GM12878 (cell line): ENCODE results near the gene ATCAY. TPM values are rescaled to one million over a fixed set of nuclear protein-coding genes. Genes with fewer than 3 reads are reported as not detected.

Experiments
- ATAC-seq: fragments of 200-7000 bp; cut with Tn5 transposase; 3 replicates; pipeline ENCODE4 v1.9.1; 2020; ENCODE audit warnings: mild to moderate bottlenecking, moderate library complexity
- BruUV-seq: library from RNA; stranded (reverse); fragments of 400-500 nt; replicated peaks from 2 replicates; lab custom pipeline; 2021; lab: Mats Ljungman, UMichigan
- CTCF ChIA-PET: fragments of 300-600 bp; sonication (Branson Sonifier 250); formaldehyde crosslinking; extraction: SDS; loops from one replicate; lab custom pipeline; 2021; ENCODE audit warnings: inconsistent platforms; lab: Yijun Ruan, JAX
- POLR2A ChIA-PET: fragments of 350-600 bp; formaldehyde crosslinking; extraction: SDS; loops from one replicate; lab custom pipeline; 2021; ENCODE audit warnings: inconsistent platforms; lab: Charles Lee
- RAD21 ChIA-PET: fragments of 300-600 bp; sonication (Branson Sonifier 250); formaldehyde crosslinking; loops from one replicate; lab custom pipeline; 2023; ENCODE audit warnings: antibody characterized with exemption; ENCODE audit not compliant: unreplicated experiment; lab: Charles Lee
- SMC1A ChIA-PET: fragments of 300-600 bp; sonication (Branson Sonifier 250); formaldehyde crosslinking; loops from one replicate; lab custom pipeline; 2023; ENCODE audit not compliant: unreplicated experiment, uncharacterized antibody; lab: Charles Lee
- DNase-seq: peaks from one replicate; pipeline ENCODE4 v3.0.0-alpha.2; 2011; ENCODE audit warnings: low read depth, low spot score
- FAIRE-seq: peaks from 3 replicates; lab custom pipeline; 2011; peaks lifted over from hg19 to GRCh38; lab: Jason Lieb, UNC
- H2AFZ ChIP-seq: 2 replicates; pipeline ENCODE4 v1.6.0; 2011; ENCODE audit warnings: low read depth, low read length, control low read depth; ENCODE audit not compliant: control insufficient read depth
- H3K27ac ChIP-seq: 2 replicates; pipeline ENCODE4 v1.5.1; 2011; ENCODE audit warnings: control low read depth; ENCODE audit not compliant: control insufficient read depth, insufficient read depth
- H3K27me3 ChIP-seq, 2 experiments: replicated peaks in 1 of 2; 2 replicates each; pipeline versions ENCODE4 v1.6.0 to v1.6.1; 2011; ENCODE audit warnings: low read length in 1 of 2; ENCODE audit not compliant: control insufficient read depth in 2 of 2, insufficient read depth in 2 of 2
- H3K36me3 ChIP-seq, 2 experiments: 2 replicates each; pipeline ENCODE4 v1.5.1; 2011; ENCODE audit warnings: low read length in 1 of 2; ENCODE audit not compliant: control insufficient read depth in 2 of 2, insufficient read depth in 2 of 2
- H3K4me1 ChIP-seq: 2 replicates; pipeline ENCODE4 v1.6.1; 2011; ENCODE audit warnings: mild to moderate bottlenecking, low read length, moderate library complexity, mixed read lengths; ENCODE audit not compliant: control insufficient read depth, insufficient read depth
- H3K4me2 ChIP-seq: 2 replicates; pipeline ENCODE4 v1.6.0; 2011; ENCODE audit warnings: control low read depth; ENCODE audit not compliant: control insufficient read depth, insufficient read depth
- H3K4me3 ChIP-seq: fragments of 200-600 bp; sonication (generic); 2 replicates; pipeline ENCODE4 v1.5.1; 2016
- H3K79me2 ChIP-seq: 2 replicates; pipeline ENCODE4 v1.6.0; 2011; ENCODE audit warnings: low read length; ENCODE audit not compliant: control insufficient read depth, insufficient read depth
- H3K9ac ChIP-seq: 2 replicates; pipeline ENCODE4 v1.8.0; 2011; ENCODE audit warnings: low read length, control low read depth, mixed read lengths; ENCODE audit not compliant: control insufficient read depth, insufficient read depth
- H3K9me3 ChIP-seq: replicated peaks from 3 replicates; pipeline ENCODE4 v1.5.1; 2011; ENCODE audit warnings: mild to moderate bottlenecking, low read length; ENCODE audit not compliant: control insufficient read depth, insufficient read depth
- H4K20me1 ChIP-seq: 2 replicates; pipeline ENCODE4 v1.6.0; 2011; ENCODE audit not compliant: control insufficient read depth, insufficient read depth
- POU2F2 ChIP-seq: IDR thresholded peaks from 3 replicates; pipeline ENCODE4 v1.6.1; 2011; ENCODE audit warnings: low read depth, mild to moderate bottlenecking, low read length, borderline replicate concordance
- WGBS: methylation state at CpG from one replicate; pipeline ENCODE4 v1.1.6; 2016; ENCODE audit warnings: low lambda C conversion rate; ENCODE audit not compliant: insufficient replicate concordance, insufficient coverage; ENCODE audit errors: missing lambda C conversion rate; 5-methylcytosine and 5-hydroxymethylcytosine counted together
- in situ Hi-C: fragments of 300-500 bp; cut with MboI; formaldehyde crosslinking; loops from 9 replicates; pipeline ENCODE4 v1.14.3; 2018; ENCODE audit warnings: mixed read lengths
- intact Hi-C: fragments of 100-400 bp; cut with micrococcal nuclease; formaldehyde crosslinking; loops from one replicate; pipeline ENCODE4 v1.14.2; 2022; ENCODE audit not compliant: unreplicated experiment
- polyA plus RNA-seq, 11 experiments: library from polyadenylated mRNA; depleted of rRNA in 4 of 11; unstranded in 6 of 11; stranded (reverse) in 5 of 11; fragments of >200 nt; fragmentation: Nextera tagmentation in 4 of 11; fragmentation: Illumina TruSeq in 1 of 11; extraction: Ambion mirVana in 4 of 11; extraction: Trizol in 1 of 11; gene quantifications; 1 replicate in 1 of 11; 2 replicates in 10 of 11; pipeline versions ENCODE4 v1.2.1 to v1.2.3, GENCODE V29; 2011 to 2016; ENCODE audit warnings: inconsistent platforms in 2 of 11, missing spikeins in 2 of 11, low read depth in 1 of 11
- total RNA-seq, 4 experiments: library from RNA; depleted of rRNA in 3 of 4; stranded (reverse); fragments of >200 nt in 3 of 4; fragmentation: Illumina TruSeq in 1 of 4; extraction: Trizol in 1 of 4; gene quantifications; 2 replicates each; pipeline versions ENCODE4 v1.2.1 to v1.2.3, GENCODE V29; 2013 to 2021
- TF ChIP-seq, protein P1 (sequence below): fragments of 450-650 bp; formaldehyde crosslinking; IDR thresholded peaks from 2 replicates; pipeline ENCODE4 v1.4.0; 2020; ENCODE audit warnings: mild to moderate bottlenecking, moderate library complexity
- TF ChIP-seq, protein P2 (sequence below): IDR thresholded peaks from 2 replicates; pipeline ENCODE4 v1.6.1; 2012; ENCODE audit warnings: improper control_type of control experiment, low read depth, low read length; ENCODE audit not compliant: insufficient replicate concordance
- TF ChIP-seq, protein P3 (sequence below): fragments of 150-350 bp; IDR thresholded peaks from 2 replicates; pipeline ENCODE4 v1.6.1; 2016; ENCODE audit warnings: low read depth, low read length

ATCAY gene
- total and polyA plus RNA-seq, 10 of the 15 experiments (the other 5 are each of a cell fraction or from before 2014, with no cell fraction given), result under 0.01 to 0.04 (median 0.02) TPM; not detected in 4

DNA sequence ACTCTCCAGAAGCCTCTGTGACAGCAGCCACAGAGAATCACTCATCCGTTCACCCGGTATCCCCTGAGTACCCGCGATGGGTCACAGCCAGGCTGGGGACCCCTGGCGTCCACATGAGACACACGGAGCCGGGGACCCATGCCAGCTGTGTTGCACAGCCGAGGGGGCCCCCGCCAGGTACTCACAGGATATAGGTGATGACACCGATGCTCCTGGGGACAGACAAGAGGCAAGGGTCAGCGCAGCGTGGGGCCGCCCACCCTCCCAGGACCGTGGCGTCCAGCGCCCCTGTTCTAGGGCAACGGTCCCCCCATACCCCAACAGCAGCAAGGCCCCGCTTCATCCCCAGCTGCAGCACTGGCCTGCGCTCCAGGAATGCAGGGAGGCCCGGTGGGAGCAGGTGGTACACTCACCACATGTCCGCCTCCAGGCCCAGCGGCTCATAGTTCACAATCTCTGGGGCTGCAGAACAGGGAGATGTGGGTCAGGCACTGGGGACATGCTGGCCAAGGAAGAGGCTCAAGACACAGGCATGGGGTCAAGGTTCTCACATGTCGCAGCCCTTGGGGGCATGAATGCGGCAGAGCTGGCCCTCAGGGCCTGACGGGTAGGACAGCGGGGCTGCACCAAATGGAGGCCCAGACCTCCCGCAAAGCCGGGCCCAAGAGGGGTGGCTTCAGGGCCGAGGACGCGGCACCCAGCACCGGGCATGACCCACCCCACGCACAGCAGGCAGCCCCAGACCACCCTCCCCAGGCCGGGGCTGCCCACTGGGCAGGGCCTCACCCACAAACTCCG is 83.2 kb downstream of the ATCAY start:
- Histone ChIP-seq H3K27me3 (no peaks in the 10 kb centered on the region), H2AFZ (no peak overlapping the region), H3K27ac (no peak overlapping the region), H3K79me2 (no peaks in the 10 kb centered on the region; the same call in 1 of the 2 replicates), H3K4me2 (no peak overlapping the region), H3K9ac (no peak overlapping the region), H3K4me1 (no peaks in the 10 kb centered on the region; the same call in 1 of the 2 replicates), H3K4me3 (no peak overlapping the region), H3K36me3 (peaks cover 3 to 11% of the 10 kb centered on the region in 2 experiments; a peak in 3 of 4 replicates), H3K9me3 (no peaks in the 10 kb centered on the region), H4K20me1 (no peaks in the 10 kb centered on the region)
- RAD21 ChIA-PET, result no interaction called here
- 94% methylated on average over 35 of the region's 35 CpGs for WGBS
- FAIRE-seq, result no peak
- no peak for DNase-seq
- no TSS peak for BruUV-seq
- TF ChIP-seq, protein P1, sequence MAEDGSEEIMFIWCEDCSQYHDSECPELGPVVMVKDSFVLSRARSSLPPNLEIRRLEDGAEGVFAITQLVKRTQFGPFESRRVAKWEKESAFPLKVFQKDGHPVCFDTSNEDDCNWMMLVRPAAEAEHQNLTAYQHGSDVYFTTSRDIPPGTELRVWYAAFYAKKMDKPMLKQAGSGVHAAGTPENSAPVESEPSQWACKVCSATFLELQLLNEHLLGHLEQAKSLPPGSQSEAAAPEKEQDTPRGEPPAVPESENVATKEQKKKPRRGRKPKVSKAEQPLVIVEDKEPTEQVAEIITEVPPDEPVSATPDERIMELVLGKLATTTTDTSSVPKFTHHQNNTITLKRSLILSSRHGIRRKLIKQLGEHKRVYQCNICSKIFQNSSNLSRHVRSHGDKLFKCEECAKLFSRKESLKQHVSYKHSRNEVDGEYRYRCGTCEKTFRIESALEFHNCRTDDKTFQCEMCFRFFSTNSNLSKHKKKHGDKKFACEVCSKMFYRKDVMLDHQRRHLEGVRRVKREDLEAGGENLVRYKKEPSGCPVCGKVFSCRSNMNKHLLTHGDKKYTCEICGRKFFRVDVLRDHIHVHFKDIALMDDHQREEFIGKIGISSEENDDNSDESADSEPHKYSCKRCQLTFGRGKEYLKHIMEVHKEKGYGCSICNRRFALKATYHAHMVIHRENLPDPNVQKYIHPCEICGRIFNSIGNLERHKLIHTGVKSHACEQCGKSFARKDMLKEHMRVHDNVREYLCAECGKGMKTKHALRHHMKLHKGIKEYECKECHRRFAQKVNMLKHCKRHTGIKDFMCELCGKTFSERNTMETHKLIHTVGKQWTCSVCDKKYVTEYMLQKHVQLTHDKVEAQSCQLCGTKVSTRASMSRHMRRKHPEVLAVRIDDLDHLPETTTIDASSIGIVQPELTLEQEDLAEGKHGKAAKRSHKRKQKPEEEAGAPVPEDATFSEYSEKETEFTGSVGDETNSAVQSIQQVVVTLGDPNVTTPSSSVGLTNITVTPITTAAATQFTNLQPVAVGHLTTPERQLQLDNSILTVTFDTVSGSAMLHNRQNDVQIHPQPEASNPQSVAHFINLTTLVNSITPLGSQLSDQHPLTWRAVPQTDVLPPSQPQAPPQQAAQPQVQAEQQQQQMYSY (CRISPR knock-in tag), result no peak
- TF ChIP-seq, protein P2, sequence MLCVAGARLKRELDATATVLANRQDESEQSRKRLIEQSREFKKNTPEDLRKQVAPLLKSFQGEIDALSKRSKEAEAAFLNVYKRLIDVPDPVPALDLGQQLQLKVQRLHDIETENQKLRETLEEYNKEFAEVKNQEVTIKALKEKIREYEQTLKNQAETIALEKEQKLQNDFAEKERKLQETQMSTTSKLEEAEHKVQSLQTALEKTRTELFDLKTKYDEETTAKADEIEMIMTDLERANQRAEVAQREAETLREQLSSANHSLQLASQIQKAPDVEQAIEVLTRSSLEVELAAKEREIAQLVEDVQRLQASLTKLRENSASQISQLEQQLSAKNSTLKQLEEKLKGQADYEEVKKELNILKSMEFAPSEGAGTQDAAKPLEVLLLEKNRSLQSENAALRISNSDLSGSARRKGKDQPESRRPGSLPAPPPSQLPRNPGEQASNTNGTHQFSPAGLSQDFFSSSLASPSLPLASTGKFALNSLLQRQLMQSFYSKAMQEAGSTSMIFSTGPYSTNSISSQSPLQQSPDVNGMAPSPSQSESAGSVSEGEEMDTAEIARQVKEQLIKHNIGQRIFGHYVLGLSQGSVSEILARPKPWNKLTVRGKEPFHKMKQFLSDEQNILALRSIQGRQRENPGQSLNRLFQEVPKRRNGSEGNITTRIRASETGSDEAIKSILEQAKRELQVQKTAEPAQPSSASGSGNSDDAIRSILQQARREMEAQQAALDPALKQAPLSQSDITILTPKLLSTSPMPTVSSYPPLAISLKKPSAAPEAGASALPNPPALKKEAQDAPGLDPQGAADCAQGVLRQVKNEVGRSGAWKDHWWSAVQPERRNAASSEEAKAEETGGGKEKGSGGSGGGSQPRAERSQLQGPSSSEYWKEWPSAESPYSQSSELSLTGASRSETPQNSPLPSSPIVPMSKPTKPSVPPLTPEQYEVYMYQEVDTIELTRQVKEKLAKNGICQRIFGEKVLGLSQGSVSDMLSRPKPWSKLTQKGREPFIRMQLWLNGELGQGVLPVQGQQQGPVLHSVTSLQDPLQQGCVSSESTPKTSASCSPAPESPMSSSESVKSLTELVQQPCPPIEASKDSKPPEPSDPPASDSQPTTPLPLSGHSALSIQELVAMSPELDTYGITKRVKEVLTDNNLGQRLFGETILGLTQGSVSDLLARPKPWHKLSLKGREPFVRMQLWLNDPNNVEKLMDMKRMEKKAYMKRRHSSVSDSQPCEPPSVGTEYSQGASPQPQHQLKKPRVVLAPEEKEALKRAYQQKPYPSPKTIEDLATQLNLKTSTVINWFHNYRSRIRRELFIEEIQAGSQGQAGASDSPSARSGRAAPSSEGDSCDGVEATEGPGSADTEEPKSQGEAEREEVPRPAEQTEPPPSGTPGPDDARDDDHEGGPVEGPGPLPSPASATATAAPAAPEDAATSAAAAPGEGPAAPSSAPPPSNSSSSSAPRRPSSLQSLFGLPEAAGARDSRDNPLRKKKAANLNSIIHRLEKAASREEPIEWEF, result no peak
- no peak for TF ChIP-seq POU2F2
- TF ChIP-seq, protein P3, sequence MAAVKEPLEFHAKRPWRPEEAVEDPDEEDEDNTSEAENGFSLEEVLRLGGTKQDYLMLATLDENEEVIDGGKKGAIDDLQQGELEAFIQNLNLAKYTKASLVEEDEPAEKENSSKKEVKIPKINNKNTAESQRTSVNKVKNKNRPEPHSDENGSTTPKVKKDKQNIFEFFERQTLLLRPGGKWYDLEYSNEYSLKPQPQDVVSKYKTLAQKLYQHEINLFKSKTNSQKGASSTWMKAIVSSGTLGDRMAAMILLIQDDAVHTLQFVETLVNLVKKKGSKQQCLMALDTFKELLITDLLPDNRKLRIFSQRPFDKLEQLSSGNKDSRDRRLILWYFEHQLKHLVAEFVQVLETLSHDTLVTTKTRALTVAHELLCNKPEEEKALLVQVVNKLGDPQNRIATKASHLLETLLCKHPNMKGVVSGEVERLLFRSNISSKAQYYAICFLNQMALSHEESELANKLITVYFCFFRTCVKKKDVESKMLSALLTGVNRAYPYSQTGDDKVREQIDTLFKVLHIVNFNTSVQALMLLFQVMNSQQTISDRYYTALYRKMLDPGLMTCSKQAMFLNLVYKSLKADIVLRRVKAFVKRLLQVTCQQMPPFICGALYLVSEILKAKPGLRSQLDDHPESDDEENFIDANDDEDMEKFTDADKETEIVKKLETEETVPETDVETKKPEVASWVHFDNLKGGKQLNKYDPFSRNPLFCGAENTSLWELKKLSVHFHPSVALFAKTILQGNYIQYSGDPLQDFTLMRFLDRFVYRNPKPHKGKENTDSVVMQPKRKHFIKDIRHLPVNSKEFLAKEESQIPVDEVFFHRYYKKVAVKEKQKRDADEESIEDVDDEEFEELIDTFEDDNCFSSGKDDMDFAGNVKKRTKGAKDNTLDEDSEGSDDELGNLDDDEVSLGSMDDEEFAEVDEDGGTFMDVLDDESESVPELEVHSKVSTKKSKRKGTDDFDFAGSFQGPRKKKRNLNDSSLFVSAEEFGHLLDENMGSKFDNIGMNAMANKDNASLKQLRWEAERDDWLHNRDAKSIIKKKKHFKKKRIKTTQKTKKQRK, result no peak
- in situ Hi-C loops, result no loop called here
- SMC1A ChIA-PET, result no interaction called here
- POLR2A ChIA-PET, result interaction anchor here (0.6 kb wide), 1 partner anchor 24 kb away, joined by 6 read pairs; no protein-coding TSS in a partner anchor
- CTCF ChIA-PET, result no interaction called here
- ATAC-seq, result no peak
- intact Hi-C loops, result no loop called here
